K562 (cell line): ENCODE measurements around the gene BRPF1.

ENCODE experiments used
- GABPA ChIP-seq: fragments of 200-800 bp; sonication (Bioruptor generic); conservative IDR thresholded peaks from 2 replicates; pipeline ENCODE4 v1.6.1; 2016; ENCODE audit warnings: low read depth, missing genetic modification characterization, missing compliant biosample characterization
- HCFC1 ChIP-seq: IDR thresholded peaks from 2 replicates; pipeline ENCODE4 v1.6.1; 2012; ENCODE audit warnings: low read depth, low read length, improper control_type of control experiment
- MYBL2 ChIP-seq, 2 experiments: fragments of 450-650 bp in 1 of 2; sonication (generic) in 1 of 2; formaldehyde crosslinking in 1 of 2; IDR thresholded peaks; 2 replicates each; pipeline versions ENCODE4 v1.6.1 to v1.8.1; 2017 to 2022; ENCODE audit warnings: borderline replicate concordance in 1 of 2, inconsistent platforms in 1 of 2, low read depth in 1 of 2, mild to moderate bottlenecking in 1 of 2, missing genetic modification reagents in 1 of 2, moderate library complexity in 1 of 2
- TAL1 ChIP-seq: fragments of 450-650 bp; IDR thresholded peaks from 2 replicates; pipeline ENCODE4 v1.6.1; 2016; ENCODE audit warnings: mild to moderate bottlenecking

GRCh38 chr3:9729419-9729818, 2.1 kb upstream of the BRPF1 start:
- TF ChIP-seq GABPA (no peak), HCFC1 (no peak), MYBL2 (IDR thresholded peaks at IDR 0.05; ENCODE audit: low read depth) (no peak), MYBL2 (CRISPR knock-in tag; IDR thresholded peaks at IDR 0.05; ENCODE audit: borderline replicate concordance) (no peak), TAL1 (no peak)
